ENCODE data around the gene TEX14.
A peak's percentile ranks its signal among the peaks of the same experiment; 100 is the strongest.

TEX14 gene

DNA sequence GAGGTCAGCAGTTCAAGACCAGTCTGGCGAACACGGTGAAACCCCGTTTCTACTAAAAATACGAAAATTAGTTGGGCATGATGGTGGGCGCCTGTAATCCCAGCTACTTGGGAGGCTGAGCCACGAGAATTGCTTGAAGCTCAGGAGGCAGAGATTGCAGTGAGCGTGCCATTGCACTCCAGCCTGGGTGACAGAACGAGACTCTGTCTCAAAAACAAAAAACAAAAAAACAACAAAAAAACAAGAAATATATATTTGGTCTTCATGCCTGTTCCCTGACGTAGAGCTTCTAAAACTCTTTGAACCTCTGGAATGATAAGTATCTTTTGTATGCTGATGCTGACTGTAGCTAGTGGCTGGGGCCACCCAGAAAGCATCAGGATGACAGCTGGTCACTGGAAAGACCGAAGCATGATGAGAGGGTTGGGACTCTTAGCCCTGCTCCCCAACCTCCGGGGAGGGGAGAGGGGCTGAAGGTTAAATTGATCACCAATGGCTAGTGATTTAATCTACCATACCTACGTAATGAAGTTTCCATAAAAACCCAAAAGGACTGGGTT is 54.8 kb downstream of the TEX14 start:
- CTCF ChIA-PET, result interaction anchor here (0.7 kb wide), 1 partner anchor 316 kb away, joined by 5 read pairs; no protein-coding TSS in a partner anchor
- no peak for TF ChIP-seq ARNT (IDR thresholded peaks at IDR 0.05)
- TF ChIP-seq FOXM1 (IDR thresholded peaks at IDR 0.05; ENCODE audit: borderline replicate concordance), result no peak
- no peak for TF ChIP-seq FOXK2 (IDR thresholded peaks at IDR 0.05)
- TF ChIP-seq L3MBTL2 (conservative IDR thresholded peaks at IDR 0.05), result no peak
- POLR2A ChIA-PET, result interaction anchor here (1.8 kb wide), 2 partner anchors 21 to 118 kb away, joined by 6 to 8 read pairs; no protein-coding TSS in a partner anchor
- DNase-seq (ENCODE audit: extremely low spot score), result no peak

GRCh38 chr17:58632324-58633314 is 59.2 kb downstream of the TEX14 start:
- no peak for DNase-seq (ENCODE audit: extremely low spot score)
- CTCF ChIA-PET, result interaction anchor here (0.6 to 1.3 kb wide), 4 partner anchors 23 to 382 kb away, joined by 3 to 5 read pairs (median 3); no protein-coding TSS in a partner anchor
- TF ChIP-seq TARDBP (IDR thresholded peaks at IDR 0.05), result no peak
- POLR2A ChIA-PET, result interaction anchor here (0.8 to 4.1 kb wide), 39 partner anchors 8 to 523 kb away, joined by 3 to 94 read pairs (median 8); partner anchors contain the start of genes MTMR4, RAD51C, SKA2 and TEX14

- POLR2A ChIA-PET, result interaction anchor here (0.6 to 4.1 kb wide), 57 partner anchors 9 to 523 kb away, joined by 3 to 94 read pairs (median 5); partner anchors contain the start of genes MTMR4, RAD51C, SKA2 and TEX14
- peak; percentile 99 for TF ChIP-seq ZNF384 (IDR thresholded peaks at IDR 0.05)
- no peak; the same call in 1 of the 2 replicates for TF ChIP-seq SUZ12 (IDR thresholded peaks at IDR 0.05)
- peak; percentile 91 for TF ChIP-seq L3MBTL2 (conservative IDR thresholded peaks at IDR 0.05)
- TF ChIP-seq ARNT (IDR thresholded peaks at IDR 0.05), result peak; percentile 83
- peak; percentile 100 for TF ChIP-seq ELF4 (IDR thresholded peaks at IDR 0.05)
- peak; percentile 62; the same call in 1 of the 2 replicates for TF ChIP-seq TARDBP (IDR thresholded peaks at IDR 0.05)
- TF ChIP-seq PKNOX1 (IDR thresholded peaks at IDR 0.05), result peak; percentile 70
- peak; percentile 13; the same call in 1 of the 2 replicates for TF ChIP-seq FOXM1 (IDR thresholded peaks at IDR 0.05; ENCODE audit: borderline replicate concordance)
- peak; percentile 83 for TF ChIP-seq BHLHE40 (IDR thresholded peaks at IDR 0.05; ENCODE audit: borderline replicate concordance)
- peak; percentile 98 for TF ChIP-seq NFRKB (IDR thresholded peaks at IDR 0.05)
- no peak for TF ChIP-seq FOXA1 (IDR thresholded peaks at IDR 0.05)
- peak; percentile 98 for TF ChIP-seq FOXK2 (IDR thresholded peaks at IDR 0.05)
- TF ChIP-seq CTBP1 (IDR thresholded peaks at IDR 0.05; ENCODE audit: borderline replicate concordance), result peak; percentile 95
- TF ChIP-seq SP1 (IDR thresholded peaks at IDR 0.05), result peak; percentile 56
- peak; percentile 66; the same call in 1 of the 2 replicates for TF ChIP-seq LEF1 (IDR thresholded peaks at IDR 0.05; ENCODE audit: borderline replicate concordance)
- no peak for TF ChIP-seq HDGF (IDR thresholded peaks at IDR 0.05; ENCODE audit: borderline replicate concordance)
- peak; percentile 89 for DNase-seq (ENCODE audit: extremely low spot score)
- CTCF ChIA-PET, result interaction anchor here (0.6 to 1.3 kb wide), 6 partner anchors 24 to 382 kb away, joined by 3 to 5 read pairs (median 3); no protein-coding TSS in a partner anchor
These were observed 60.1 kb downstream of the TEX14 start for GRCh38 chr17:58631523-58632323.

- peak; percentile 45 for DNase-seq (ENCODE audit: extremely low spot score)
- TF ChIP-seq ZNF384 (IDR thresholded peaks at IDR 0.05), result peak; percentile 12; the same call in 1 of the 2 replicates
- TF ChIP-seq TARDBP (IDR thresholded peaks at IDR 0.05), result peak; percentile 99
- no peak for TF ChIP-seq ELF4 (IDR thresholded peaks at IDR 0.05)
- ChIA-PET POLR2A (interaction anchor here (0.6 to 4.1 kb wide), 50 partner anchors 9 to 464 kb away, joined by 3 to 94 read pairs (median 6); partner anchors contain the start of genes MTMR4, PPM1E, RAD51C and TEX14), CTCF (interaction anchor here (0.7 to 1.2 kb wide), 4 partner anchors 21 to 112 kb away, joined by 3 to 4 read pairs (median 3); no protein-coding TSS in a partner anchor)
These were observed 60.8 kb downstream of the TEX14 start for GRCh38 chr17:58630883-58631522.

DNA sequence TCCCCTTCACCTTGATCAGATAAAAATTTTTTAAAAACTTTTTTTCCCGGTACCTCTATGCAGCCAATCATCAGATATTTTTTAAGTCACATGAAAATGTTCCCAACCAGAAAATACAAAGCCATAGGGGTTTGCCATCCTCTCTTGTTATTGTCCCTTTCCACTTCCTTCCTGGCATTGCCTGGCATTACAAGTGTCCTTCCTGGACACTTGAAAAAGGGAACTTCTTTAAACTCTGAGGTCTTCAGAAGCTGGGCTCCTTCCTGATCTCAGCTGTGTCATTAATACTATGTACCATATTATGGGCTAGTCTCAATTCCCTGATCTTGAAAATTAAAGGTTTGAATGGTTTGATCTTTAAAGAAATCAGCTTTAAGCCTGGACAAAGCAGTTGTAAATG is 64.9 kb downstream of the TEX14 start:
- DNase-seq (ENCODE audit: extremely low spot score), result no peak
- no peak for TF ChIP-seq TARDBP (IDR thresholded peaks at IDR 0.05)
- no peak for TF ChIP-seq HDGF (IDR thresholded peaks at IDR 0.05; ENCODE audit: borderline replicate concordance)
- no peak for TF ChIP-seq ELF4 (IDR thresholded peaks at IDR 0.05)
- no peak for TF ChIP-seq LEF1 (IDR thresholded peaks at IDR 0.05; ENCODE audit: borderline replicate concordance)
- no peak for TF ChIP-seq FOXK2 (IDR thresholded peaks at IDR 0.05)
- no peak for TF ChIP-seq SUZ12 (IDR thresholded peaks at IDR 0.05)
- TF ChIP-seq ZNF384 (IDR thresholded peaks at IDR 0.05), result no peak
- TF ChIP-seq ARNT (IDR thresholded peaks at IDR 0.05), result no peak
- no peak for TF ChIP-seq FOXM1 (IDR thresholded peaks at IDR 0.05; ENCODE audit: borderline replicate concordance)
- TF ChIP-seq NFRKB (IDR thresholded peaks at IDR 0.05), result no peak
- no peak for TF ChIP-seq BHLHE40 (IDR thresholded peaks at IDR 0.05; ENCODE audit: borderline replicate concordance)
- TF ChIP-seq L3MBTL2 (conservative IDR thresholded peaks at IDR 0.05), result no peak
- TF ChIP-seq PKNOX1 (IDR thresholded peaks at IDR 0.05), result no peak
- TF ChIP-seq FOXA1 (IDR thresholded peaks at IDR 0.05), result no peak
- TF ChIP-seq CTBP1 (IDR thresholded peaks at IDR 0.05; ENCODE audit: borderline replicate concordance), result no peak
- no peak for TF ChIP-seq SP1 (IDR thresholded peaks at IDR 0.05)
- ChIA-PET CTCF (interaction anchor here (0.6 kb wide), 1 partner anchor 13 kb away, joined by 5 read pairs; no protein-coding TSS in a partner anchor), POLR2A (interaction anchor here (1.6 kb wide), 1 partner anchor 31 kb away, joined by 7 read pairs; no protein-coding TSS in a partner anchor)

All from HEK293T (cell line).